CD4-positive, alpha-beta T cell treated with Interferon gamma for 1 hour (primary cell): ENCODE measurements around the gene NAV2.
"Not testable (repeated sequence)": the region's sequence is repeated elsewhere in the genome, so short reads cannot be mapped to it uniquely, and the experiment has no call there.

Experiments used
- DNase-seq: peaks from one replicate; pipeline ENCODE4 v3.0.0-alpha.2; 2020

Gene NAV2

GRCh38 chr11:19934828-19935259 is 222.2 kb downstream of the NAV2 start:
- no peak for DNase-seq

- no peak for DNase-seq
These were observed 222.9 kb downstream of the NAV2 start for GRCh38 chr11:19935507-19935906.

GRCh38 chr11:19936461-19936860 is 223.8 kb downstream of the NAV2 start:
- no peak for DNase-seq

- peak; percentile 19 for DNase-seq
These were observed 225.7 kb downstream of the NAV2 start for GRCh38 chr11:19938169-19938856.

- no peak for DNase-seq
These were observed 226.2 kb downstream of the NAV2 start for GRCh38 chr11:19938866-19939265.

GRCh38 chr11:19939415-19939929 is 226.8 kb downstream of the NAV2 start:
- no peak for DNase-seq

GRCh38 chr11:19940831-19941230 is 228.2 kb downstream of the NAV2 start:
- no peak for DNase-seq

GRCh38 chr11:19946681-19947080 is 234.0 kb downstream of the NAV2 start:
- DNase-seq: no peak

GRCh38 chr11:19947537-19948114 is 235.0 kb downstream of the NAV2 start:
- DNase-seq: no peak

GRCh38 chr11:19949606-19950005 is 237.0 kb downstream of the NAV2 start:
- DNase-seq: no peak

GRCh38 chr11:19951558-19952115 is 239.0 kb downstream of the NAV2 start:
- DNase-seq: no peak

- DNase-seq: no peak
These were observed 239.5 kb downstream of the NAV2 start for GRCh38 chr11:19952116-19952605.

- DNase-seq: no peak
These were observed 240.3 kb downstream of the NAV2 start for GRCh38 chr11:19952911-19953310.

- no peak for DNase-seq
These were observed 240.7 kb downstream of the NAV2 start for GRCh38 chr11:19953336-19953735.

- DNase-seq: no peak
These were observed 241.3 kb downstream of the NAV2 start for GRCh38 chr11:19953909-19954308.

GRCh38 chr11:19954899-19955298 is 242.3 kb downstream of the NAV2 start:
- DNase-seq: no peak

- DNase-seq: no peak
These were observed 243.0 kb downstream of the NAV2 start for GRCh38 chr11:19955660-19956059.

- no peak for DNase-seq
These were observed 243.6 kb downstream of the NAV2 start for GRCh38 chr11:19956228-19956627.

- no peak for DNase-seq
These were observed 244.8 kb downstream of the NAV2 start for GRCh38 chr11:19957294-19957943.

- no peak for DNase-seq
These were observed 245.6 kb downstream of the NAV2 start for GRCh38 chr11:19958204-19958603.

- DNase-seq: no peak
These were observed 246.6 kb downstream of the NAV2 start for GRCh38 chr11:19959210-19959609.

GRCh38 chr11:19959648-19960059 is 247.0 kb downstream of the NAV2 start:
- DNase-seq: no peak

GRCh38 chr11:19960410-19960809 is 247.8 kb downstream of the NAV2 start:
- not testable (repeated sequence) for DNase-seq

GRCh38 chr11:19961225-19961624 is 248.6 kb downstream of the NAV2 start:
- DNase-seq: no peak
